DOHH2 (cell line): ENCODE measurements around the gene LOXL4.

Experiments used
- CTCF ChIP-seq: fragments of 200-600 bp; sonication (generic); IDR thresholded peaks from one replicate; pipeline ENCODE4 v1.5.1; 2014; ENCODE audit warnings: antibody characterized with exemption, mild to moderate bottlenecking, low read depth, low read length; ENCODE audit not compliant: poor library complexity, severe bottlenecking
- EZH2phosphoT487 ChIP-seq: fragments of 200-600 bp; sonication (generic); IDR thresholded peaks from 2 replicates; pipeline ENCODE4 v1.6.1; 2017; ENCODE audit warnings: borderline replicate concordance, mild to moderate bottlenecking, antibody characterized with exemption, low read length, moderate library complexity, mixed read lengths

DNA sequence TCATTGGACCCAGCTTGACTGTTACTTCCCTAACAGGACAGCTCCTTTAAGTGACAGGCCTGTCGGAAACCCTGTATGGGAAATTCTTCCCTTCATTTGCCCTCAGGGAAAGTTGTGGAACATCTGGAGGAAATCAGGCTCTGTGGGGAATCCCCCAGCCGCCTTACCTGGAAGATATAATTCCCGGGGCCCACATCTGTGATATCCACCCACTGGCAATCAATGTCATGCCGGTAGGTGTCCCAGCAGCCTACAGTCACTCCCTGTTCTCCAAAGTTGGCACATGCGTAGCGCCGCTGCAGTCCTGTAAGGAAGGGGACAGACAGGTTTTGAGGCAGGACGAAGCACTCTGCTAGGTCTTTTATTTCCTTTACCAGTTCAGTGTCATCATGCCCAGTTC lies 16.6 kb downstream of the LOXL4 start:
- TF ChIP-seq CTCF, result no peak
- no peak for TF ChIP-seq EZH2phosphoT487
